HuH-7.5 (cell line): ENCODE data around the gene KRT33A.
"Not testable (repeated sequence)": the region's sequence is repeated elsewhere in the genome, so short reads cannot be mapped to it uniquely, and the experiment has no call there.

Experiments used
- DNase-seq: peaks from one replicate; pipeline ENCODE4 v3.0.0; 2011; ENCODE audit warnings: low spot score

KRT33A gene

GRCh38 chr17:41350381-41350878 is at the start of gene KRT33A:
Gene KRT33A, minus strand, starts transcription at chr17:41350828. Its CDS starts 61 bp downstream, at chr17:41350767.
- not testable (repeated sequence) for DNase-seq

- no peak for DNase-seq
These were observed 46.5 kb upstream of the KRT33A start, which contains the start of gene KRT31 for GRCh38 chr17:41396996-41397660. Gene KRT31, minus strand, starts transcription at chr17:41397608. Its CDS starts 69 bp downstream, at chr17:41397539.

- DNase-seq, result no peak
These were observed 45.7 kb upstream of the KRT33A start for GRCh38 chr17:41396340-41396739.

- DNase-seq, result no peak
These were observed 45.0 kb upstream of the KRT33A start for GRCh38 chr17:41395611-41396010.

GRCh38 chr17:41395044-41395443 is 44.4 kb upstream of the KRT33A start:
- not testable (repeated sequence) for DNase-seq

GRCh38 chr17:41394254-41394996 is 43.8 kb upstream of the KRT33A start:
- no peak for DNase-seq

GRCh38 chr17:41393826-41394225 is 43.2 kb upstream of the KRT33A start:
- no peak for DNase-seq

- DNase-seq, result no peak
These were observed 42.7 kb upstream of the KRT33A start for GRCh38 chr17:41393294-41393693.

GRCh38 chr17:41392278-41392677 is 41.6 kb upstream of the KRT33A start:
- no peak for DNase-seq

GRCh38 chr17:41391535-41391934 is 40.9 kb upstream of the KRT33A start:
- DNase-seq, result no peak

GRCh38 chr17:41390411-41390938 is 39.8 kb upstream of the KRT33A start:
- no peak for DNase-seq

- DNase-seq, result no peak
These were observed 37.0 kb upstream of the KRT33A start for GRCh38 chr17:41387670-41388069.

GRCh38 chr17:41386227-41386626 is 35.6 kb upstream of the KRT33A start:
- no peak for DNase-seq

- DNase-seq, result peak; percentile 17
These were observed 33.1 kb upstream of the KRT33A start for GRCh38 chr17:41383690-41384089.

GRCh38 chr17:41382394-41382793 is 31.8 kb upstream of the KRT33A start:
- no peak for DNase-seq

GRCh38 chr17:41381943-41382342 is 31.3 kb upstream of the KRT33A start, which contains the start of gene KRT34:
Gene KRT34, minus strand, starts transcription at chr17:41382306. Its CDS starts 60 bp downstream, at chr17:41382246.
- DNase-seq, result not testable (repeated sequence)

GRCh38 chr17:41380091-41380490 is 29.5 kb upstream of the KRT33A start:
- not testable (repeated sequence) for DNase-seq

- no peak for DNase-seq
These were observed 26.9 kb upstream of the KRT33A start for GRCh38 chr17:41377546-41377945.

- DNase-seq, result no peak
These were observed 19.1 kb upstream of the KRT33A start, which contains the start of gene KRT33B for GRCh38 chr17:41369713-41370112. Gene KRT33B, minus strand, starts transcription at chr17:41369813. Its CDS starts 63 bp downstream, at chr17:41369750.

- no peak for DNase-seq
These were observed 18.4 kb upstream of the KRT33A start for GRCh38 chr17:41369023-41369422.

GRCh38 chr17:41367426-41368075 is 16.9 kb upstream of the KRT33A start:
- no peak for DNase-seq

- DNase-seq, result no peak
These were observed 15.4 kb upstream of the KRT33A start for GRCh38 chr17:41366070-41366469.
